ENCODE measurements around the gene AGFG2. TPM values are rescaled to one million over a fixed set of nuclear protein-coding genes. Genes with fewer than 3 reads are reported as not detected.

Gene AGFG2
- total and polyA plus RNA-seq, 2 of the 13 experiments (the other 11 are each of a cell fraction or from before 2014, with no cell fraction given), result 125 to 132 TPM

DNA sequence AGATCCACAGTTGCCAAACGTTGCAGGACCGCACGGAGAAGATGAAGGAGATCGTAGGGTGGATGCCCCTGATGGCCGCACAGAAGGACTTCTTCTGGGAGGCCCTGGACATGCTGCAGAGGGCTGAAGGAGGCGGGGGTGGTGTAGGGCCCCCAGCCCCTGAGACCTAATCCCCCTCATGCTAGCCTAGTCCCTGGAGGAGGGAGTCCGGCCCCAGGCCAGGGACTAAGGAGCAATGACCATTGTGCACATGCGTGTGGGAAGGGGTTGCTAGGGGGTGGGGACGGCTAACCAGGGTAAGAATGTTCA, 61.7 kb downstream of the AGFG2 start:
- Histone ChIP-seq H3K4me1 (ENCODE audit: insufficient read depth, low read length) (peaks cover 44% of the 10 kb centered on the region), H3K4me2 (ENCODE audit: low read depth, low read length) (peak overlapping the region; percentile 64; the same call in 1 of the 2 replicates), H3K79me2 (ENCODE audit: insufficient read depth, low read length) (no peaks in the 10 kb centered on the region), H3K36me3 (replicated peaks in 1 of 2; ENCODE audit: control insufficient read depth in 1 of 2, insufficient read depth in 2 of 2, low read length in 2 of 2) (no peaks in the 10 kb centered on the region), H3K4me3 (replicated peaks in 1 of 3; ENCODE audit: insufficient read depth in 1 of 3, low read depth in 2 of 3, low read length in 3 of 3) (no peak overlapping the region; a peak in 1 of 6 replicates), H2AFZ (ENCODE audit: low read length) (no peak overlapping the region), H4K20me1 (ENCODE audit: insufficient read depth, low read length) (no peaks in the 10 kb centered on the region), H3K9me3 (ENCODE audit: low read length) (no peaks in the 10 kb centered on the region), H3K27ac (ENCODE audit: extremely low read length, insufficient read depth, low read length) (no peak overlapping the region), H3K27me3 (ENCODE audit: control insufficient read depth in 1 of 2, insufficient read depth in 2 of 2, low read length in 2 of 2) (peaks cover 2 to 6% of the 10 kb centered on the region in 2 experiments; a peak in 1 of 5 replicates), H3K9ac (ENCODE audit: insufficient read depth, low read depth, low read length) (no peak overlapping the region)
- ATAC-seq (no peak), DNase-seq (ENCODE audit: low spot score) (no peak), FAIRE-seq (no peak)
- POLR2A ChIA-PET, result no interaction called here
- TF ChIP-seq ETV5 (CRISPR knock-in tag; IDR thresholded peaks at IDR 0.05; ENCODE audit: borderline replicate concordance) (0 out of 2 replicates have a peak, but pooled peaks have one; percentile 1), ZNF501 (CRISPR knock-in tag; IDR thresholded peaks at IDR 0.05) (peak; percentile 2; the same call in 1 of the 2 replicates), CREBL2 (CRISPR knock-in tag; IDR thresholded peaks at IDR 0.05; ENCODE audit: borderline replicate concordance) (no peak)
- no TSS peak for BruUV-seq (replicated peaks)
- in situ Hi-C loops (cut with HindIII; ENCODE audit: extremely low pct_ligation_motif_present, low pct_unique_long_range_greater_than_20kb), result no loop called here
- intact Hi-C loops (cut with micrococcal nuclease; ENCODE audit: unreplicated experiment), result no loop called here
- CTCF ChIA-PET (ENCODE audit: low intra/inter-chr PET ratio, low total read pairs), result no interaction called here
- WGBS (ENCODE audit: low lambda C conversion rate), result 30% methylated on average over 8 of the region's 9 CpGs

- POLR2A ChIA-PET, result interaction anchor here (1.2 to 2.9 kb wide), 4 partner anchors 9 to 272 kb away, joined by 3 to 19 read pairs (median 10); partner anchors contain the start of genes FBXO24, LRCH4, MOSPD3 and POP7
- H3K27me3 ChIP-seq (ENCODE audit: control insufficient read depth in 1 of 2, insufficient read depth in 2 of 2, low read length in 2 of 2), result 0 out of 5 replicates have a peak, but pooled peaks cover 0 to 2% of the 10 kb centered on the region in 2 experiments
- H3K36me3 ChIP-seq (replicated peaks in 1 of 2; ENCODE audit: control insufficient read depth in 1 of 2, insufficient read depth in 2 of 2, low read length in 2 of 2), result no peaks in the 10 kb centered on the region
- CTCF ChIA-PET (ENCODE audit: low intra/inter-chr PET ratio, low total read pairs), result no interaction called here
- TF ChIP-seq, protein P1, sequence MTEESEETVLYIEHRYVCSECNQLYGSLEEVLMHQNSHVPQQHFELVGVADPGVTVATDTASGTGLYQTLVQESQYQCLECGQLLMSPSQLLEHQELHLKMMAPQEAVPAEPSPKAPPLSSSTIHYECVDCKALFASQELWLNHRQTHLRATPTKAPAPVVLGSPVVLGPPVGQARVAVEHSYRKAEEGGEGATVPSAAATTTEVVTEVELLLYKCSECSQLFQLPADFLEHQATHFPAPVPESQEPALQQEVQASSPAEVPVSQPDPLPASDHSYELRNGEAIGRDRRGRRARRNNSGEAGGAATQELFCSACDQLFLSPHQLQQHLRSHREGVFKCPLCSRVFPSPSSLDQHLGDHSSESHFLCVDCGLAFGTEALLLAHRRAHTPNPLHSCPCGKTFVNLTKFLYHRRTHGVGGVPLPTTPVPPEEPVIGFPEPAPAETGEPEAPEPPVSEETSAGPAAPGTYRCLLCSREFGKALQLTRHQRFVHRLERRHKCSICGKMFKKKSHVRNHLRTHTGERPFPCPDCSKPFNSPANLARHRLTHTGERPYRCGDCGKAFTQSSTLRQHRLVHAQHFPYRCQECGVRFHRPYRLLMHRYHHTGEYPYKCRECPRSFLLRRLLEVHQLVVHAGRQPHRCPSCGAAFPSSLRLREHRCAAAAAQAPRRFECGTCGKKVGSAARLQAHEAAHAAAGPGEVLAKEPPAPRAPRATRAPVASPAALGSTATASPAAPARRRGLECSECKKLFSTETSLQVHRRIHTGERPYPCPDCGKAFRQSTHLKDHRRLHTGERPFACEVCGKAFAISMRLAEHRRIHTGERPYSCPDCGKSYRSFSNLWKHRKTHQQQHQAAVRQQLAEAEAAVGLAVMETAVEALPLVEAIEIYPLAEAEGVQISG (CRISPR knock-in tag; IDR thresholded peaks at IDR 0.05), result 0 out of 2 replicates have a peak, but pooled peaks have one; percentile 5
- TF ChIP-seq FIP1L1 (IDR thresholded peaks at IDR 0.05; ENCODE audit: borderline replicate concordance, insufficient read depth, low read depth, low read length), result no peak
- in situ Hi-C loops (cut with HindIII; ENCODE audit: extremely low pct_ligation_motif_present, low pct_unique_long_range_greater_than_20kb) (no loop called here), intact Hi-C loops (cut with micrococcal nuclease; ENCODE audit: unreplicated experiment) (no loop called here)
- 46% methylated on average over 20 of the region's 21 CpGs for WGBS (ENCODE audit: low lambda C conversion rate)
- no peak overlapping the region for H3K9ac ChIP-seq (ENCODE audit: insufficient read depth, low read depth, low read length)
- H3K27ac ChIP-seq (ENCODE audit: extremely low read length, insufficient read depth, low read length), result no peak overlapping the region
- H3K4me1 ChIP-seq (ENCODE audit: insufficient read depth, low read length), result peaks cover 44% of the 10 kb centered on the region
- ATAC-seq (peak; percentile 5; the same call in 1 of the 3 replicates), DNase-seq (ENCODE audit: low spot score) (no peak), FAIRE-seq (no peak)
- H3K4me2 ChIP-seq (ENCODE audit: low read depth, low read length), result peak overlapping the region; percentile 86
- no peaks in the 10 kb centered on the region for H3K9me3 ChIP-seq (ENCODE audit: low read length)
- H3K4me3 ChIP-seq (replicated peaks in 1 of 3; ENCODE audit: insufficient read depth in 1 of 3, low read depth in 2 of 3, low read length in 3 of 3), result peak overlapping the region in 2 of 3 experiments; percentile 36 to 71; a peak in 2 of 6 replicates
- no peaks in the 10 kb centered on the region for H4K20me1 ChIP-seq (ENCODE audit: insufficient read depth, low read length)
- no peak overlapping the region for H2AFZ ChIP-seq (ENCODE audit: low read length)
- no peaks in the 10 kb centered on the region for H3K79me2 ChIP-seq (ENCODE audit: insufficient read depth, low read length)
- no TSS peak for BruUV-seq (replicated peaks)
Measured at GRCh38 chr7:100602889-100603725, 64.1 kb downstream of the AGFG2 start.
